Measurements from ENCODE around the gene NCBP3.

The NCBP3 gene

GRCh38 chr17:3768769-3769168 is 77.3 kb downstream of the NCBP3 start:
- no peak for DNase-seq
- in situ Hi-C loops (cut with MboI; ENCODE audit: low pct_unique_long_range_greater_than_20kb, low sequenced_read_pairs) = no loop called here

- in situ Hi-C loops (cut with MboI; ENCODE audit: low pct_unique_long_range_greater_than_20kb, low sequenced_read_pairs) = no loop called here
- no peak for DNase-seq
Observed at GRCh38 chr17:3768341-3768740, 77.7 kb downstream of the NCBP3 start.

GRCh38 chr17:3766779-3767178 is 79.3 kb downstream of the NCBP3 start:
- no peak for DNase-seq
- in situ Hi-C loops (cut with MboI; ENCODE audit: low pct_unique_long_range_greater_than_20kb, low sequenced_read_pairs) = no loop called here

GRCh38 chr17:3765981-3766380 is 80.1 kb downstream of the NCBP3 start:
- no peak for DNase-seq
- in situ Hi-C loops (cut with MboI; ENCODE audit: low pct_unique_long_range_greater_than_20kb, low sequenced_read_pairs) = no loop called here

- no peak for DNase-seq
- in situ Hi-C loops (cut with MboI; ENCODE audit: low pct_unique_long_range_greater_than_20kb, low sequenced_read_pairs) = no loop called here
Observed at GRCh38 chr17:3763777-3764170, 82.3 kb downstream of the NCBP3 start.

- in situ Hi-C loops (cut with MboI; ENCODE audit: low pct_unique_long_range_greater_than_20kb, low sequenced_read_pairs) = no loop called here
- DNase-seq = no peak
Observed at GRCh38 chr17:3762922-3763776, 82.9 kb downstream of the NCBP3 start.

GRCh38 chr17:3761918-3762380 is 84.1 kb downstream of the NCBP3 start:
- no peak for DNase-seq
- in situ Hi-C loops (cut with MboI; ENCODE audit: low pct_unique_long_range_greater_than_20kb, low sequenced_read_pairs) = no loop called here

GRCh38 chr17:3761036-3761917 is 84.8 kb downstream of the NCBP3 start:
- in situ Hi-C loops (cut with MboI; ENCODE audit: low pct_unique_long_range_greater_than_20kb, low sequenced_read_pairs) = no loop called here
- DNase-seq = no peak

GRCh38 chr17:3759597-3760216 is 86.3 kb downstream of the NCBP3 start:
- DNase-seq = no peak
- in situ Hi-C loops (cut with MboI; ENCODE audit: low pct_unique_long_range_greater_than_20kb, low sequenced_read_pairs) = no loop called here

- DNase-seq = no peak
- in situ Hi-C loops (cut with MboI; ENCODE audit: low pct_unique_long_range_greater_than_20kb, low sequenced_read_pairs) = no loop called here
Observed at GRCh38 chr17:3755335-3756030, 90.6 kb downstream of the NCBP3 start.

GRCh38 chr17:3754458-3755334 is 91.3 kb downstream of the NCBP3 start:
- no peak for DNase-seq
- in situ Hi-C loops (cut with MboI; ENCODE audit: low pct_unique_long_range_greater_than_20kb, low sequenced_read_pairs) = no loop called here

GRCh38 chr17:3754066-3754457 is 92.0 kb downstream of the NCBP3 start:
- no peak for DNase-seq
- in situ Hi-C loops (cut with MboI; ENCODE audit: low pct_unique_long_range_greater_than_20kb, low sequenced_read_pairs) = no loop called here

GRCh38 chr17:3753624-3754023 is 92.4 kb downstream of the NCBP3 start:
- DNase-seq = no peak
- in situ Hi-C loops (cut with MboI; ENCODE audit: low pct_unique_long_range_greater_than_20kb, low sequenced_read_pairs) = no loop called here

Measured in KBM-7 (cell line).